ENCODE results near the gene PALLD. TPM values are rescaled to one million over a fixed set of nuclear protein-coding genes. Genes with fewer than 3 reads are reported as not detected.

Gene PALLD
- total RNA-seq, 4 donors from 2014 or later, result 58.5 to 164 (median 84.2) TPM

- no peak for TF ChIP-seq CTCF (IDR thresholded peaks at IDR 0.05)
- DNase-seq (ENCODE audit: low spot score) (no peak), ATAC-seq (ENCODE audit: low FRiP score) (no peak)
Observed at GRCh38 chr4:168751263-168752225, 254.7 kb downstream of the PALLD start.

- DNase-seq (ENCODE audit: low spot score), result no peak
- no peak for TF ChIP-seq CTCF (IDR thresholded peaks at IDR 0.05)
- ATAC-seq (ENCODE audit: low FRiP score), result no peak
Observed at GRCh38 chr4:168755598-168756477, 259.0 kb downstream of the PALLD start.

- TF ChIP-seq CTCF (IDR thresholded peaks at IDR 0.05), result no peak
- ATAC-seq (ENCODE audit: low FRiP score) (no peak), DNase-seq (ENCODE audit: low spot score) (no peak)
Observed at GRCh38 chr4:168757500-168757899, 260.6 kb downstream of the PALLD start.

DNA sequence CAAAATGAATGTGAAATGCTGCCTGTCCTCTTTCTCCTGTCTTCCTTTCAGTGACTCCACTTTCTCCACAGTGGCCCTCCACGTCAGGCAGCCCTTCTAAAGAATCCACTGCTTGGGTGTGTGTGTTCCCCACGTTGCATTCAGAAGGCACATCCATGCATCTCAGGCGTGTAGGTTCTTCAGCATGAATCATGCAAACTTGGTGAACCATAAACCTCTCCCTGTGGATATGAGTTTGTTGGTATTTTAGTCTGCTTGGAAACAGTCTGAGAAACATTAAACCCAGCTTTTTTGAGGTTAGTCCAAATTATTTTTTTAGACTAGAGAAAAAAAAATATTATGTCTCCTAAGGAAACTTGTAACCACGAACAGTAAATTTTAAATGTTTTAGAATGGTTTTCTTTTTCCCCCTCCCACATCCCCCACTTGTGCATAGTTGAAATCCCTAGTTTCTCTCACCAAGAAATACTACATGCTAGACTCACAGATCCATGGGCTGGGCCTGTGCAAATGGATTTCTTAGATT is 261.6 kb downstream of the PALLD start:
- no peak for ATAC-seq (ENCODE audit: low FRiP score)
- TF ChIP-seq CTCF (IDR thresholded peaks at IDR 0.05), result no peak
- no peak for DNase-seq (ENCODE audit: low spot score)

DNA sequence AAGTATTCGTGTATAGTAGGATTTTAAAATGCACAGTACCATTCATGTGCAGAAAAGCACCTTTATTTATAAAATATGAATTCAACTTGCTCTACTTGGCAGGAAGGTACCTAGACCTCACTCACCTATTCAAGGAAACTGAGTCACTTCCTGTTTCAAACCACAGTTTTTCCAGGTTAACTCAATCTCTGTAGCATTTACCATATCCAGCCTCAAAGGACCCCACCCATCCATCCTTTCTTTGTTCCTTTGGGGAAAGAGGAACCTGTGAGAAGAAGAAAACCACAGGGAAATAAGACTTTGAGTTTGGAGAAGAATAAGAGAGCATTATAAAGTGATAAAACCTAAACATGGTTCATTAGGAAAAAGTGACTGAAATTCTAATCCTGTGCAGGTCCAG is 262.5 kb downstream of the PALLD start:
- TF ChIP-seq CTCF (IDR thresholded peaks at IDR 0.05), result no peak
- DNase-seq (ENCODE audit: low spot score) (no peak), ATAC-seq (ENCODE audit: low FRiP score) (no peak)

DNA sequence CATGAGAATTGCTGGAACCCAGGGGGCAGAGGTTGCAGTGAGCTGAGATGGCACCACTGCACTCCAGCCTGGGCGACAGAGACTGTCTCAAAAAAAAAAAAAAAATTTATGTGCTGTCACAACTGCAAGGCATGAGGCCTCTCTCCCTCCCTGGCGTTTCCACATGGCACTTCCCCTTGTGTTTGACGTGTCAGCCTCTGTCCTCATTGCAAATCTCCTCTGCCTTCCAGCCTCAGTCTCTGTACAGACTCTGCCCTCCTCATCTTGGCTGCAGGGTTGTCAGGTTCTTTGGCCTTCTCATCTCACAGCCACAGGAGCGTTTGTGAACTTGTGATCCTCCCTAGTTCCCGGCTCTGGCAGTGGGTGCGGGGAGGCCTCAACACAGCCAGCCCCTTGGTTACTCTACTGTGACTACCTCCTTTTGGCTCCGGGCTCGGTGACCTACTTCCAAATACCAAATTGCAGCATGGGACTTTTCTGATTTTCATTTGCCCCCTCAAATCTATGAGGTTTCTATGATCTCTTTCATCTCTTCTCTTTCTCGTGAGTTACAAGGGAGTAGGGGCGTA is 263.2 kb downstream of the PALLD start:
- DNase-seq (ENCODE audit: low spot score) (no peak), ATAC-seq (ENCODE audit: low FRiP score) (no peak)
- TF ChIP-seq CTCF (IDR thresholded peaks at IDR 0.05), result no peak
